HepG2 (cell line): ENCODE measurements around the gene SMIM29. TPM values are rescaled to one million over a fixed set of nuclear protein-coding genes. Genes with fewer than 3 reads are reported as not detected.
A peak's percentile ranks its signal among the peaks of the same experiment; 100 is the strongest.

ENCODE experiments used
- CBX2 ChIP-seq, 2 experiments: fragments of 200-600 bp in 1 of 2; sonication (generic); formaldehyde crosslinking in 1 of 2; IDR thresholded peaks; 2 replicates each; pipeline versions ENCODE4 v1.7.0 to v1.8.1; 2018 to 2022; ENCODE audit warnings: low read depth in 2 of 2, low read length in 1 of 2, mild to moderate bottlenecking in 1 of 2, missing genetic modification reagents in 1 of 2
- FIP1L1 ChIP-seq: fragments of 200-400 bp; formaldehyde crosslinking; IDR thresholded peaks from 2 replicates; pipeline ENCODE4 v1.6.1; 2018; ENCODE audit warnings: low read depth, mild to moderate bottlenecking, low read length, moderate library complexity, borderline replicate concordance; ENCODE audit not compliant: insufficient read depth
- JUND ChIP-seq: sonication (generic); formaldehyde crosslinking; IDR thresholded peaks from 2 replicates; pipeline ENCODE4 v1.8.0; 2022; ENCODE audit warnings: mild to moderate bottlenecking, missing genetic modification reagents
- KLF15 ChIP-seq: sonication (generic); formaldehyde crosslinking; IDR thresholded peaks from 2 replicates; pipeline ENCODE4 v1.8.1; 2023; ENCODE audit warnings: borderline replicate concordance, mild to moderate bottlenecking, inconsistent platforms, missing genetic modification reagents, mixed read lengths
- NONO ChIP-seq, 2 experiments: fragments of 450-650 bp in 1 of 2; sonication (generic) in 1 of 2; formaldehyde crosslinking in 1 of 2; IDR thresholded peaks in 1 of 2; conservative IDR thresholded peaks in 1 of 2; 2 replicates each; pipeline versions ENCODE4 v1.6.1 to v1.8.0; 2017 to 2022; ENCODE audit warnings: mild to moderate bottlenecking in 1 of 2, missing genetic modification reagents in 1 of 2, moderate library complexity in 1 of 2
- PHF21A ChIP-seq: sonication (generic); formaldehyde crosslinking; IDR thresholded peaks from 2 replicates; pipeline ENCODE4 v1.5.0; 2020; ENCODE audit warnings: mild to moderate bottlenecking, missing genetic modification reagents
- RCOR2 ChIP-seq: IDR thresholded peaks from 2 replicates; pipeline ENCODE4 v1.6.1; 2016; ENCODE audit warnings: missing biosample characterization, missing genetic modification reagents
- RFX1 ChIP-seq: fragments of 450-650 bp; IDR thresholded peaks from 2 replicates; pipeline ENCODE4 v1.6.1; 2017
- SAP130 ChIP-seq: IDR thresholded peaks from 2 replicates; pipeline ENCODE4 v1.6.1; 2016; ENCODE audit warnings: low read depth
- SIN3A ChIP-seq: IDR thresholded peaks from 2 replicates; pipeline ENCODE4 v1.6.1; 2011; ENCODE audit warnings: low read depth, mild to moderate bottlenecking, control low read depth, low read length, borderline replicate concordance
- SNAPC2 ChIP-seq: sonication (generic); formaldehyde crosslinking; IDR thresholded peaks from 2 replicates; pipeline ENCODE4 v1.8.1; 2022; ENCODE audit warnings: mild to moderate bottlenecking, missing genetic modification reagents
- SSRP1 ChIP-seq: IDR thresholded peaks from 2 replicates; pipeline ENCODE4 v1.6.1; 2016; ENCODE audit warnings: control low read depth
- ZNF121 ChIP-seq: sonication (generic); formaldehyde crosslinking; IDR thresholded peaks from 2 replicates; pipeline ENCODE4 v1.5.0; 2020; ENCODE audit warnings: mild to moderate bottlenecking, missing genetic modification reagents
- ZNF138 ChIP-seq: sonication (generic); formaldehyde crosslinking; IDR thresholded peaks from 2 replicates; pipeline ENCODE4 v1.5.0; 2020; ENCODE audit warnings: mild to moderate bottlenecking, low read depth, missing genetic modification reagents
- ZNF253 ChIP-seq: sonication (generic); formaldehyde crosslinking; IDR thresholded peaks from 2 replicates; pipeline ENCODE4 v1.8.0; 2022; ENCODE audit warnings: mild to moderate bottlenecking, missing genetic modification reagents, borderline replicate concordance
- ZNF562 ChIP-seq: sonication (generic); formaldehyde crosslinking; IDR thresholded peaks from 2 replicates; pipeline ENCODE4 v1.8.0; 2022; ENCODE audit warnings: missing genetic modification reagents, borderline replicate concordance
- ZNF564 ChIP-seq: sonication (generic); formaldehyde crosslinking; IDR thresholded peaks from 2 replicates; pipeline ENCODE4 v1.8.1; 2023; ENCODE audit warnings: mild to moderate bottlenecking, missing genetic modification reagents
- ZNF670 ChIP-seq: sonication (generic); formaldehyde crosslinking; IDR thresholded peaks from 2 replicates; pipeline ENCODE4 v1.8.0; 2022; ENCODE audit warnings: mild to moderate bottlenecking, missing genetic modification reagents, borderline replicate concordance
- ZNF766 ChIP-seq: sonication (generic); formaldehyde crosslinking; IDR thresholded peaks from 2 replicates; pipeline ENCODE4 v1.5.0; 2020; ENCODE audit warnings: missing genetic modification reagents, borderline replicate concordance
- ZNF83 ChIP-seq: sonication (generic); formaldehyde crosslinking; IDR thresholded peaks from 2 replicates; pipeline ENCODE4 v1.4.0; 2020; ENCODE audit warnings: missing genetic modification reagents, mild to moderate bottlenecking, borderline replicate concordance
- ZSCAN20 ChIP-seq: sonication (generic); formaldehyde crosslinking; IDR thresholded peaks from 2 replicates; pipeline ENCODE4 v1.4.0; 2020; ENCODE audit warnings: missing genetic modification reagents, mild to moderate bottlenecking, borderline replicate concordance
- polyA plus RNA-seq, 8 experiments: library from polyadenylated mRNA; depleted of rRNA in 3 of 8; stranded (reverse) in 7 of 8; unstranded in 1 of 8; fragments of >200 nt; fragmentation: Illumina TruSeq in 4 of 8; extraction: Trizol in 4 of 8; gene quantifications; 2 replicates each; pipeline versions ENCODE4 v1.2.1 to v1.2.3, GENCODE V29; 2011 to 2016; ENCODE audit warnings: low read depth in 4 of 8, missing spikeins in 1 of 8, mixed read lengths in 1 of 8; ENCODE audit not compliant: insufficient read depth in 1 of 8
- total RNA-seq, 5 experiments: library from RNA; depleted of rRNA; stranded (reverse); fragments of >200 nt; fragmentation: Illumina TruSeq; extraction: Trizol; gene quantifications; 2 replicates each; pipeline ENCODE4 v1.2.3, GENCODE V29; 2016; ENCODE audit warnings: low read depth in 1 of 5
- TF ChIP-seq, protein P1 (sequence below): sonication (generic); formaldehyde crosslinking; IDR thresholded peaks from 2 replicates; pipeline ENCODE4 v1.4.0; 2020; ENCODE audit warnings: low read depth, missing genetic modification reagents
- TF ChIP-seq, protein P2 (sequence below): sonication (generic); formaldehyde crosslinking; conservative IDR thresholded peaks from 2 replicates; pipeline ENCODE4 v1.4.0; 2020; ENCODE audit warnings: missing genetic modification reagents

SMIM29 gene
- total and polyA plus RNA-seq, 2 of the 13 experiments (the other 11 are each of a cell fraction or from before 2014, with no cell fraction given) = 8.8 to 15.3 TPM

DNA sequence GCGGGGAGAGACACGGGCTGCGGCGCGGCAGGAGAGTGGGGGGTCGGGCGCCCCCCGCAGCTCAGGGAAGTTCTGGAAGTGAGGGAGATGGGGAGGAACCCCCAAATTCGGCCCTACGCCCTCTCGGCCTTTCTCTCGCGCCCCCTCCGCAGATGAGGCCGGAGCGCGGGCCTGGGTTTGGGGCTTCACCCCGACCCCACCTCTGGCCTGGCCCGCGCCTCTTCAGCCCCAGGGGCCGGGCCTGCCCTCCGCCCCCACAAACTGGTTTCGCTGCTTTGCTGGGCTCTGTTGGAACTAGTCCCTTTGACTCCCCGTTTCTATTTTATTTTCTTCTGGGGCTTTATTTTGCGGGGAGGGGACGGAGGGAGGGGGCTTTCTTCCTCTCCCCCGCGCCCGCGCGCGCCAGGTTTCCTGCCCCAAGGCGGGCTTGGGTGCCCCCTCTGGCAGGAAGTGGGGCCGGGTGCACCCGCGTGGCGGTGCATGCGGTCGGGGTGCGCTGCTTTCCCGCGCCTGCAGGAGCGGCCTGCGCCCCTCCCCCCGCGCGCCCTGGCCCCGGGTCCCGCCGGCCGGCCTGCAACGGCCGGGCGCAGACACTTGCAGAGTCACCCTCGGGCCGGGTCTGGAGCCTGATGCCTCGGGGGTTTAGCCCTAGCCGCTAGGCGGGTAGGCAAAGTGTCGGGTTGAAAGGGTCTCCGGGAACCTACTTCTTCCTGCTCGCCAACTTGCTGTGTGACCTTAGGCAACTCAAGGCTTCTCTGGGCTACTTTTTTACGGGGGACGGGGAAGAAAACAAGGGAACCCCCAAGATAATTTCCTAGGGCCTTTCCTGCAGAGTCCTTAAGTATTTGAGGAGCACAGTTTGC, 10.9 kb downstream of the SMIM29 start (continued):
- peak; percentile 98; the same call in 1 of the 2 replicates for TF ChIP-seq ZSCAN20 (CRISPR knock-in tag)
- TF ChIP-seq JUND = 0 out of 2 replicates have a peak, but pooled peaks have one; percentile 39
- peak; percentile 98 for TF ChIP-seq KLF15 (CRISPR knock-in tag)
- no peak for TF ChIP-seq RFX1
- TF ChIP-seq CBX2 (IDR thresholded peaks at IDR 0.05; ENCODE audit: low read depth, low read length) = no peak
- TF ChIP-seq CBX2 (CRISPR knock-in tag; IDR thresholded peaks at IDR 0.05; ENCODE audit: low read depth) = 0 out of 2 replicates have a peak, but pooled peaks have one; percentile 31
- peak; percentile 93; the same call in 1 of the 2 replicates for TF ChIP-seq SNAPC2 (CRISPR knock-in tag)
- peak; percentile 77 for TF ChIP-seq SAP130
- TF ChIP-seq ZNF564 (CRISPR knock-in tag) = peak; percentile 98
- TF ChIP-seq SSRP1 = no peak
- peak; percentile 91; the same call in 1 of the 2 replicates for TF ChIP-seq ZNF670
- TF ChIP-seq NONO (IDR thresholded peaks at IDR 0.05) = no peak
- TF ChIP-seq NONO (CRISPR knock-in tag; conservative IDR thresholded peaks at IDR 0.05) = 0 out of 2 replicates have a peak, but pooled peaks have one; percentile 56
- peak; percentile 86 for TF ChIP-seq ZNF562
- no peak for TF ChIP-seq RCOR2 (CRISPR knock-in tag)
- TF ChIP-seq ZNF138 (CRISPR knock-in tag) = peak; percentile 99
- peak; percentile 98 for TF ChIP-seq ZNF766 (CRISPR knock-in tag)
- peak; percentile 98 for TF ChIP-seq ZNF83 (CRISPR knock-in tag)
- peak; percentile 90 for TF ChIP-seq PHF21A
- peak; percentile 61; the same call in 1 of the 2 replicates for TF ChIP-seq ZNF121
- no peak for TF ChIP-seq SIN3A
- peak; percentile 97 for TF ChIP-seq ZNF253 (CRISPR knock-in tag)
- TF ChIP-seq, protein P1, sequence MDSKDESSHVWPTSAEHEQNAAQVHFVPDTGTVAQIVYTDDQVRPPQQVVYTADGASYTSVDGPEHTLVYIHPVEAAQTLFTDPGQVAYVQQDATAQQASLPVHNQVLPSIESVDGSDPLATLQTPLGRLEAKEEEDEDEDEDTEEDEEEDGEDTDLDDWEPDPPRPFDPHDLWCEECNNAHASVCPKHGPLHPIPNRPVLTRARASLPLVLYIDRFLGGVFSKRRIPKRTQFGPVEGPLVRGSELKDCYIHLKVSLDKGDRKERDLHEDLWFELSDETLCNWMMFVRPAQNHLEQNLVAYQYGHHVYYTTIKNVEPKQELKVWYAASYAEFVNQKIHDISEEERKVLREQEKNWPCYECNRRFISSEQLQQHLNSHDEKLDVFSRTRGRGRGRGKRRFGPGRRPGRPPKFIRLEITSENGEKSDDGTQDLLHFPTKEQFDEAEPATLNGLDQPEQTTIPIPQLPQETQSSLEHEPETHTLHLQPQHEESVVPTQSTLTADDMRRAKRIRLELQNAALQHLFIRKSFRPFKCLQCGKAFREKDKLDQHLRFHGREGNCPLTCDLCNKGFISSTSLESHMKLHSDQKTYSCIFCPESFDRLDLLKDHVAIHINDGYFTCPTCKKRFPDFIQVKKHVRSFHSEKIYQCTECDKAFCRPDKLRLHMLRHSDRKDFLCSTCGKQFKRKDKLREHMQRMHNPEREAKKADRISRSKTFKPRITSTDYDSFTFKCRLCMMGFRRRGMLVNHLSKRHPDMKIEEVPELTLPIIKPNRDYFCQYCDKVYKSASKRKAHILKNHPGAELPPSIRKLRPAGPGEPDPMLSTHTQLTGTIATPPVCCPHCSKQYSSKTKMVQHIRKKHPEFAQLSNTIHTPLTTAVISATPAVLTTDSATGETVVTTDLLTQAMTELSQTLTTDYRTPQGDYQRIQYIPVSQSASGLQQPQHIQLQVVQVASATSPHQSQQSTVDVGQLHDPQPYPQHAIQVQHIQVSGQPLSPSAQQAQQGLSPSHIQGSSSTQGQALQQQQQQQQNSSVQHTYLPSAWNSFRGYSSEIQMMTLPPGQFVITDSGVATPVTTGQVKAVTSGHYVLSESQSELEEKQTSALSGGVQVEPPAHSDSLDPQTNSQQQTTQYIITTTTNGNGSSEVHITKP (CRISPR knock-in tag) = no peak
- TF ChIP-seq, protein P2, sequence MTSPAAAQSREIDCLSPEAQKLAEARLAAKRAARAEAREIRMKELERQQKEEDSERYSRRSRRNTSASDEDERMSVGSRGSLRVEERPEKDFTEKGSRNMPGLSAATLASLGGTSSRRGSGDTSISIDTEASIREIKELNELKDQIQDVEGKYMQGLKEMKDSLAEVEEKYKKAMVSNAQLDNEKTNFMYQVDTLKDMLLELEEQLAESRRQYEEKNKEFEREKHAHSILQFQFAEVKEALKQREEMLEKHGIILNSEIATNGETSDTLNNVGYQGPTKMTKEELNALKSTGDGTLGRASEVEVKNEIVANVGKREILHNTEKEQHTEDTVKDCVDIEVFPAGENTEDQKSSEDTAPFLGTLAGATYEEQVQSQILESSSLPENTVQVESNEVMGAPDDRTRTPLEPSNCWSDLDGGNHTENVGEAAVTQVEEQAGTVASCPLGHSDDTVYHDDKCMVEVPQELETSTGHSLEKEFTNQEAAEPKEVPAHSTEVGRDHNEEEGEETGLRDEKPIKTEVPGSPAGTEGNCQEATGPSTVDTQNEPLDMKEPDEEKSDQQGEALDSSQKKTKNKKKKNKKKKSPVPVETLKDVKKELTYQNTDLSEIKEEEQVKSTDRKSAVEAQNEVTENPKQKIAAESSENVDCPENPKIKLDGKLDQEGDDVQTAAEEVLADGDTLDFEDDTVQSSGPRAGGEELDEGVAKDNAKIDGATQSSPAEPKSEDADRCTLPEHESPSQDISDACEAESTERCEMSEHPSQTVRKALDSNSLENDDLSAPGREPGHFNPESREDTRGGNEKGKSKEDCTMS (CRISPR knock-in tag) = no peak
- no peak for TF ChIP-seq FIP1L1
